Right lobe of liver (tissue), 4 donors: ENCODE results near the gene PAQR4.

Experiments
- CTCF ChIP-seq, 4 donors: fragments of 200-600 bp in 3 of 4; fragments of 450-650 bp in 1 of 4; IDR thresholded peaks; one replicate each; pipeline versions ENCODE4 v1.5.1 to v1.8.0; 2016 to 2022; ENCODE audit warnings: antibody characterized with exemption in 4 of 4, mild to moderate bottlenecking in 2 of 4
- POLR2A ChIP-seq: fragments of 450-650 bp; IDR thresholded peaks from one replicate; pipeline ENCODE4 v1.6.1; 2017; ENCODE audit warnings: antibody characterized with exemption, mild to moderate bottlenecking
- donor health status: DM: no; HTN: no; CAD: no.
- donor health status: DM: no; HTN: no; CAD: no.
- donor health status: DM: no; HTN: yes; CAD: no.

- TF ChIP-seq POLR2A (no peak), CTCF (IDR thresholded peaks at IDR 0.05) (no peak)
These were observed 45.7 kb upstream of the PAQR4 start for GRCh38 chr16:2923481-2923880.
